GM23338 (cell line): Measurements from ENCODE around the gene ARHGAP19. TPM values are rescaled to one million over a fixed set of nuclear protein-coding genes. Genes with fewer than 3 reads are reported as not detected.

Source experiments
- EZH2 ChIP-seq: fragments of 200-600 bp; sonication (generic); IDR thresholded peaks from one replicate; pipeline ENCODE4 v1.8.0; 2017; ENCODE audit warnings: antibody characterized with exemption, mild to moderate bottlenecking, low read depth; ENCODE audit not compliant: unreplicated experiment
- REST ChIP-seq: IDR thresholded peaks from one replicate; pipeline ENCODE4 v1.6.1; 2018; ENCODE audit warnings: antibody characterized with exemption; ENCODE audit not compliant: unreplicated experiment
- ZNF114 ChIP-seq: fragments of 250-450 bp; sonication (Bioruptor Pico); IDR thresholded peaks from 2 replicates; pipeline ENCODE4 v1.5.0; 2020; ENCODE audit warnings: mild to moderate bottlenecking, moderate library complexity
- polyA plus RNA-seq: library from polyadenylated mRNA; unstranded; fragments of >200 nt; fragmentation: Nextera tagmentation; extraction: Ambion mirVana; gene quantifications from 2 replicates; pipeline ENCODE4 v1.2.1, GENCODE V29; 2016
- total RNA-seq: library from RNA; depleted of rRNA; stranded (reverse); fragments of >200 nt; shearing (Covaris generic); gene quantifications from 2 replicates; pipeline ENCODE4 v1.2.3, GENCODE V29; 2014
- TF ChIP-seq, protein P1 (sequence below): fragments of 250-450 bp; sonication (Bioruptor Pico); IDR thresholded peaks from 2 replicates; pipeline ENCODE4 v1.5.0; 2020; ENCODE audit warnings: mild to moderate bottlenecking, moderate library complexity
- TF ChIP-seq, protein P2 (sequence below), 2 experiments: fragments of 200-600 bp in 1 of 2; sonication (generic) in 1 of 2; conservative IDR thresholded peaks; 2 replicates each; pipeline versions ENCODE4 v1.5.1 to v1.6.1; 2016 to 2017; ENCODE audit warnings: antibody characterized with exemption in 2 of 2, low read depth in 2 of 2, mild to moderate bottlenecking in 2 of 2, moderate library complexity in 1 of 2

The ARHGAP19 gene
- total and polyA plus RNA-seq, 2 experiments from 2014 or later: 11.5 to 38.8 TPM

DNA sequence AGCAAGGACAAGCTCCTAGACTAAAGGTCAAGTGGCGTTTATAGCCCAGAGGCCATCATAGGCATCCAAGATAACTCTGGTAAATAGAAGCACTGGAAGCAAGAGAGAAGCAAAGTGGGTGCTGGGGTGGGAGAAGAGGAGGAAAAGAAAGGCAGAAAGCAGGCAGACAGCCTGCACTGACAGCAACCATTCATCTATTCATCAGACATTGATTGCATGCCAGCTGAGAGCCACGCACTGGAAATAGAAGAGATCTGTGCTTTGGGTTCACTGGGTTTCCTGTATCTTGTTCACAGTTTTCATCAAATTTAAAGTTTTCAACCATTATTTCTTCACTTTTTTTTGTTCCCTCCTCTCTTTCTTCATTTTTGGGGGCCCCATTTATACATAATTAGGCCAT, 102.0 kb downstream of the ARHGAP19 start (continued):
- TF ChIP-seq, protein P1, sequence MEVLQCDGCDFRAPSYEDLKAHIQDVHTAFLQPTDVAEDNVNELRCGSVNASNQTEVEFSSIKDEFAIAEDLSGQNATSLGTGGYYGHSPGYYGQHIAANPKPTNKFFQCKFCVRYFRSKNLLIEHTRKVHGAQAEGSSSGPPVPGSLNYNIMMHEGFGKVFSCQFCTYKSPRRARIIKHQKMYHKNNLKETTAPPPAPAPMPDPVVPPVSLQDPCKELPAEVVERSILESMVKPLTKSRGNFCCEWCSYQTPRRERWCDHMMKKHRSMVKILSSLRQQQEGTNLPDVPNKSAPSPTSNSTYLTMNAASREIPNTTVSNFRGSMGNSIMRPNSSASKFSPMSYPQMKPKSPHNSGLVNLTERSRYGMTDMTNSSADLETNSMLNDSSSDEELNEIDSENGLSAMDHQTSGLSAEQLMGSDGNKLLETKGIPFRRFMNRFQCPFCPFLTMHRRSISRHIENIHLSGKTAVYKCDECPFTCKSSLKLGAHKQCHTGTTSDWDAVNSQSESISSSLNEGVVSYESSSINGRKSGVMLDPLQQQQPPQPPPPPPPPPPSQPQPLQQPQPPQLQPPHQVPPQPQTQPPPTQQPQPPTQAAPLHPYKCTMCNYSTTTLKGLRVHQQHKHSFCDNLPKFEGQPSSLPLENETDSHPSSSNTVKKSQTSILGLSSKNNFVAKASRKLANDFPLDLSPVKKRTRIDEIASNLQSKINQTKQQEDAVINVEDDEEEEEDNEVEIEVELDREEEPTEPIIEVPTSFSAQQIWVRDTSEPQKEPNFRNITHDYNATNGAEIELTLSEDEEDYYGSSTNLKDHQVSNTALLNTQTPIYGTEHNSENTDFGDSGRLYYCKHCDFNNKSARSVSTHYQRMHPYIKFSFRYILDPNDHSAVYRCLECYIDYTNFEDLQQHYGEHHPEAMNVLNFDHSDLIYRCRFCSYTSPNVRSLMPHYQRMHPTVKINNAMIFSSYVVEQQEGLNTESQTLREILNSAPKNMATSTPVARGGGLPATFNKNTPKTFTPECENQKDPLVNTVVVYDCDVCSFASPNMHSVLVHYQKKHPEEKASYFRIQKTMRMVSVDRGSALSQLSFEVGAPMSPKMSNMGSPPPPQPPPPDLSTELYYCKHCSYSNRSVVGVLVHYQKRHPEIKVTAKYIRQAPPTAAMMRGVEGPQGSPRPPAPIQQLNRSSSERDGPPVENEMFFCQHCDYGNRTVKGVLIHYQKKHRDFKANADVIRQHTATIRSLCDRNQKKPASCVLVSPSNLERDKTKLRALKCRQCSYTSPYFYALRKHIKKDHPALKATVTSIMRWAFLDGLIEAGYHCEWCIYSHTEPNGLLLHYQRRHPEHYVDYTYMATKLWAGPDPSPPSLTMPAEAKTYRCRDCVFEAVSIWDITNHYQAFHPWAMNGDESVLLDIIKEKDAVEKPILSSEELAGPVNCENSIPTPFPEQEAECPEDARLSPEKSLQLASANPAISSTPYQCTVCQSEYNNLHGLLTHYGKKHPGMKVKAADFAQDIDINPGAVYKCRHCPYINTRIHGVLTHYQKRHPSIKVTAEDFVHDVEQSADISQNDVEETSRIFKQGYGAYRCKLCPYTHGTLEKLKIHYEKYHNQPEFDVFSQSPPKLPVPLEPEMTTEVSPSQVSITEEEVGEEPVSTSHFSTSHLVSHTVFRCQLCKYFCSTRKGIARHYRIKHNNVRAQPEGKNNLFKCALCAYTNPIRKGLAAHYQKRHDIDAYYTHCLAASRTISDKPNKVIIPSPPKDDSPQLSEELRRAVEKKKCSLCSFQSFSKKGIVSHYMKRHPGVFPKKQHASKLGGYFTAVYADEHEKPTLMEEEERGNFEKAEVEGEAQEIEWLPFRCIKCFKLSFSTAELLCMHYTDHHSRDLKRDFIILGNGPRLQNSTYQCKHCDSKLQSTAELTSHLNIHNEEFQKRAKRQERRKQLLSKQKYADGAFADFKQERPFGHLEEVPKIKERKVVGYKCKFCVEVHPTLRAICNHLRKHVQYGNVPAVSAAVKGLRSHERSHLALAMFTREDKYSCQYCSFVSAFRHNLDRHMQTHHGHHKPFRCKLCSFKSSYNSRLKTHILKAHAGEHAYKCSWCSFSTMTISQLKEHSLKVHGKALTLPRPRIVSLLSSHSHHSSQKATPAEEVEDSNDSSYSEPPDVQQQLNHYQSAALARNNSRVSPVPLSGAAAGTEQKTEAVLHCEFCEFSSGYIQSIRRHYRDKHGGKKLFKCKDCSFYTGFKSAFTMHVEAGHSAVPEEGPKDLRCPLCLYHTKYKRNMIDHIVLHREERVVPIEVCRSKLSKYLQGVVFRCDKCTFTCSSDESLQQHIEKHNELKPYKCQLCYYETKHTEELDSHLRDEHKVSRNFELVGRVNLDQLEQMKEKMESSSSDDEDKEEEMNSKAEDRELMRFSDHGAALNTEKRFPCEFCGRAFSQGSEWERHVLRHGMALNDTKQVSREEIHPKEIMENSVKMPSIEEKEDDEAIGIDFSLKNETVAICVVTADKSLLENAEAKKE (CRISPR knock-in tag): no peak
- TF ChIP-seq ZNF114 (CRISPR knock-in tag): no peak
- TF ChIP-seq REST: no peak
- TF ChIP-seq, protein P2, sequence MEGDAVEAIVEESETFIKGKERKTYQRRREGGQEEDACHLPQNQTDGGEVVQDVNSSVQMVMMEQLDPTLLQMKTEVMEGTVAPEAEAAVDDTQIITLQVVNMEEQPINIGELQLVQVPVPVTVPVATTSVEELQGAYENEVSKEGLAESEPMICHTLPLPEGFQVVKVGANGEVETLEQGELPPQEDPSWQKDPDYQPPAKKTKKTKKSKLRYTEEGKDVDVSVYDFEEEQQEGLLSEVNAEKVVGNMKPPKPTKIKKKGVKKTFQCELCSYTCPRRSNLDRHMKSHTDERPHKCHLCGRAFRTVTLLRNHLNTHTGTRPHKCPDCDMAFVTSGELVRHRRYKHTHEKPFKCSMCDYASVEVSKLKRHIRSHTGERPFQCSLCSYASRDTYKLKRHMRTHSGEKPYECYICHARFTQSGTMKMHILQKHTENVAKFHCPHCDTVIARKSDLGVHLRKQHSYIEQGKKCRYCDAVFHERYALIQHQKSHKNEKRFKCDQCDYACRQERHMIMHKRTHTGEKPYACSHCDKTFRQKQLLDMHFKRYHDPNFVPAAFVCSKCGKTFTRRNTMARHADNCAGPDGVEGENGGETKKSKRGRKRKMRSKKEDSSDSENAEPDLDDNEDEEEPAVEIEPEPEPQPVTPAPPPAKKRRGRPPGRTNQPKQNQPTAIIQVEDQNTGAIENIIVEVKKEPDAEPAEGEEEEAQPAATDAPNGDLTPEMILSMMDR (conservative IDR thresholded peaks at IDR 0.05; ENCODE audit: low read depth in 2 of 2): no peak
- TF ChIP-seq EZH2: no peak
